Epithelial cell of esophagus (primary cell): ENCODE measurements around the gene STX18.
A peak's percentile ranks its signal among the peaks of the same experiment; 100 is the strongest.
"Not testable (repeated sequence)": the region's sequence is repeated elsewhere in the genome, so short reads cannot be mapped to it uniquely, and the experiment has no call there.

Experiments
- DNase-seq: peaks from one replicate; pipeline ENCODE4 v3.0.0; 2010; ENCODE audit warnings: low read depth
- H3K4me3 ChIP-seq: 2 replicates; pipeline ENCODE4 v1.5.1; 2011; ENCODE audit warnings: mild to moderate bottlenecking, low read length, control low read depth
- TF ChIP-seq, protein P1 (sequence below): IDR thresholded peaks from 2 replicates; pipeline ENCODE4 v1.5.1; 2011; ENCODE audit warnings: low read depth, mild to moderate bottlenecking, low read length, control low read depth, inconsistent platforms; ENCODE audit not compliant: insufficient read depth; ENCODE audit errors: missing control alignments

STX18 gene

DNA sequence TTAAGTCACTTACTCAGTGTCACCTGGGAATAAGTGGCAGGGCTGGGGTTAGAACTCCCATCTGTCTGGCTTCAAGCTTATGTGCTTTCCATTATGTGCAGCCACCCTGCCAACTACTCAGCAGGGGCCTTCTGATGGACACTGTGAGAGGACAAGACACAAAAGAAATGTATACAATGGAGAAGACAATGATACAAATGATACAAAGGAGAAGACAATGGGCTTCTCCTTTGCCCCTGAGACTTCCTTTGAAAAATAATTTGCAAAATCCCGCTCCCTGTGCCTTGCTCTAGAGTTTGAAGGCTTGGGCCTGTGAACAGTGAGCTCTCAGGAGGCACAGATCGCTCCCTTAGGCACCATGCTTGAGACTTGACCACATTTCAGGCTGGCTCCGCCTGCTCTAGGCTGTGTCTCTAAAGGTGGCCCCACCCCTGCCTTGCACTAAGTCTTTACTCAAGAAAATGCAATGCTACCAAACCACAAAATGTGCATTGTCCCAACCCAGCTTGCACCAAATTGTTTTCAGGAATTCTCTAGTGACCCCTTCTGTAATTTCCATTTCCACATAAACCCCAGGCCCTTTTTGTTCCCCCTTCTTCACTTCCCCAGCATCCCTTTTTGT lies 27.1 kb upstream of the STX18 start:
- H3K4me3 ChIP-seq, result no peak overlapping the region
- TF ChIP-seq, protein P1, sequence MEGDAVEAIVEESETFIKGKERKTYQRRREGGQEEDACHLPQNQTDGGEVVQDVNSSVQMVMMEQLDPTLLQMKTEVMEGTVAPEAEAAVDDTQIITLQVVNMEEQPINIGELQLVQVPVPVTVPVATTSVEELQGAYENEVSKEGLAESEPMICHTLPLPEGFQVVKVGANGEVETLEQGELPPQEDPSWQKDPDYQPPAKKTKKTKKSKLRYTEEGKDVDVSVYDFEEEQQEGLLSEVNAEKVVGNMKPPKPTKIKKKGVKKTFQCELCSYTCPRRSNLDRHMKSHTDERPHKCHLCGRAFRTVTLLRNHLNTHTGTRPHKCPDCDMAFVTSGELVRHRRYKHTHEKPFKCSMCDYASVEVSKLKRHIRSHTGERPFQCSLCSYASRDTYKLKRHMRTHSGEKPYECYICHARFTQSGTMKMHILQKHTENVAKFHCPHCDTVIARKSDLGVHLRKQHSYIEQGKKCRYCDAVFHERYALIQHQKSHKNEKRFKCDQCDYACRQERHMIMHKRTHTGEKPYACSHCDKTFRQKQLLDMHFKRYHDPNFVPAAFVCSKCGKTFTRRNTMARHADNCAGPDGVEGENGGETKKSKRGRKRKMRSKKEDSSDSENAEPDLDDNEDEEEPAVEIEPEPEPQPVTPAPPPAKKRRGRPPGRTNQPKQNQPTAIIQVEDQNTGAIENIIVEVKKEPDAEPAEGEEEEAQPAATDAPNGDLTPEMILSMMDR, result no peak
- peak; percentile 8 for DNase-seq

DNA sequence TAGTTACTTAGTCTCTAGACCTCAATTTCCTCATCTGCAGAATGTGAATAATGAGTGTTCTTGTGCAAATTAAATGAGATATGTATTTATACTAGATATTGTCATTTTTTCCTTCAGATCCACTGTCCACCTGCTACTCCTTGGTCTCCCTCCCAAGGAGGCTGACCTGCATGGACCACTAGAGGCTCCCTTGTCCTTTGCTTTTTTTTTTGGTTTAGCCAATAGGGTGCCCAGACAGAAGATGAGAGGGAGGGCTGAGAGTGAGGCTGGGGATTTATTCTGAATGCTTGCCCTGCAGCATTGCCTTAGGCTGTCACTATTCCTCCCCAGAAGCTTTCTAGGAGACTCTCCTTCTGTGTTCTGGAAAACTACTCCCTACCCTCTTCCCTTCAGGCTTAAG lies 24.5 kb upstream of the STX18 start:
- not testable (repeated sequence) for H3K4me3 ChIP-seq, DNase-seq

DNA sequence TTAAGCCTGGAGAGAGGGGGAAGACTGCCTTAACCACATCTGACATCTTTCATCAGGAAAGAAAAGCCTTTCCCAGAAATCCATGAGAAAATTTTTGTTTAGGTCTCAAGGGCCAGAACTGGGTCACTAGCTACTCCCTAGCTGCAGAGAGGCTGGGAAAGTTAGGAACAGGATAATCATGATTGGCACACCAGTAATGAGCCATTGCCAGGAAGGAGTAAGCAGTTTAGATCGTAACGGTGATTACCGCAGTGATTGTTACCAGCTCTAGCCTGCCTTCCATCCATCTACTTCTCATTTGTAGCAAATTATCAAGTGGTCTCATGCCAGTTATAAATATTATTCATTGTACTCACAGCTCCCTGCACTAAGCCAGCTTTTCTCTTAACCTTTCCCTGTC lies 22.7 kb upstream of the STX18 start:
- TF ChIP-seq, protein P1, result no peak
- no peak overlapping the region for H3K4me3 ChIP-seq
- DNase-seq, result no peak

DNA sequence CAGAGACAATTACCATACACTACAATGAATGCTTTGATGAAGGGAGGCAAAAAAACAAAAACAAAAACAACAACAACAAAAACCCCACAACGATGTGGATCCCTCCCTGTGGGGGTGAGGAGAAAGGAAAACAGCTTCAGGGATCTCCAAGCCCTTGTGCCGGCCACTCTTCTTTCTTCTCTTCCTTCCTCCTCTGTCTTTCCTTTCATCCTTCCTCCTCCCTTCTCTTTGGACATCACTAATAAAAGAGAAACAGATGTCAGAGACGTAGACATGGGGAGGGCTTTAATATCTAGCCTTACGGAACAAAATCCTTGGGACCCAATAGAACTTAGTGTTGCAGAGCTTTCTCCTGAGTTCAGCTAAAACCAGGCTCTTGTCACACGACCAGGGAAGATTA lies 18.8 kb upstream of the STX18 start:
- H3K4me3 ChIP-seq, result no peak overlapping the region
- TF ChIP-seq, protein P1, result no peak
- DNase-seq, result no peak

DNA sequence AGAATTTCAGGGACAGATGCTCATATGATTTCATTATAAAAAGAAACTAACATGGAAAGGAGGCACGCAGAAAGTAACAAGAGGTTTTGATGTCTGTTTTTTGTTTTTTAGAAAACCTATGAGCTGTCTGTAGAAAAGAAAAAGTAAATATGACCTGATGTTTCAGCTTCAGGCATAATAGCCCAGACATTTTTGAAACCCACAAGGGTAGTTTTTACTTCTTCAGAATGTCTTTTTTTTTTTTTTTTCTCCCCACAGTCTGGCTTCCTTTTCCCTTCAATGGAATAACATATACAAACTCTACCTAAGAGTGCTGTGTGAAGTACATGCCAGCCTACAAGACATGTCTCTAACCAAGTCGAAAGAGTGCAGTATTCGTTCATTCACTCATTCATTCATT lies 18.3 kb upstream of the STX18 start:
- H3K4me3 ChIP-seq, result no peak overlapping the region
- DNase-seq, result no peak
- TF ChIP-seq, protein P1, result no peak

DNA sequence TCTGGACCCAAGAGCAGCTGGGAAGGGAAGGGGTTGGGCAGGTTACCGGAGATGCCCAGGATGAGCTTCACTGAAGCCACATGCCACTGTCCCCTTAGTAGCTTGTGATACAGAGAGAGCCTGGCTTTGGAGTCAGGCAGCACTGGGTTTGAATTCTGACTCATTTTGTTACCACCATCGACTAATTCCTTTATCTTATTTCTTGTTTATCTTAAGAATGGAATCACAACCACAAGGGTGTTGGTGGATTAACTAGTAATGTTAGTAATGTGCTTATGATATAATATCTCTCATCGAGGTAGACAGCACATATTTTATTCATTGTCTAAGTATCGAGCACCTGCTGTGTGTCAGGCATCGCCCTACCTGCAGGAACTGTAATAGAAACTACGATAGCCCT lies 17.7 kb upstream of the STX18 start:
- TF ChIP-seq, protein P1, result no peak
- DNase-seq, result peak; percentile 52
- no peak overlapping the region for H3K4me3 ChIP-seq

DNA sequence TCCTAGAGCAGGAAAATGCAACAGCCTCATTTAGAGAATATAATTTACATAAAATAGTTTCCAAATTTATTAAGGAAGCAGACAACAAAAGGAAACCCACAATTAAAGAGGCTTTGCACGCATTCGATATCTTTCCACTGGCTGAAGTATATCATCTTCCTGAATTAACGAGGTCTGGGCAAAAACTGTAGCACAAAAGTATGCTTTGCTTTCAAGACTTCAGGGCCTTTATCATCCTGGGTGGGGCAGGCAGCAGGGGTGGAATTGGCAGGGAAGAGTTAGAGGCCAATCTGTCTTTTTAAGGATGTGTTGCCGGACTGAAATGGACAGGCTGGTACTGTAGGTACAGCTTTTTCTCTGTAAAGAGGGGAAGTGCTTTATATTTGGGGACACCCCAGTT lies 17.0 kb upstream of the STX18 start:
- no peak for DNase-seq
- H3K4me3 ChIP-seq, result no peak overlapping the region
- TF ChIP-seq, protein P1, result no peak

DNA sequence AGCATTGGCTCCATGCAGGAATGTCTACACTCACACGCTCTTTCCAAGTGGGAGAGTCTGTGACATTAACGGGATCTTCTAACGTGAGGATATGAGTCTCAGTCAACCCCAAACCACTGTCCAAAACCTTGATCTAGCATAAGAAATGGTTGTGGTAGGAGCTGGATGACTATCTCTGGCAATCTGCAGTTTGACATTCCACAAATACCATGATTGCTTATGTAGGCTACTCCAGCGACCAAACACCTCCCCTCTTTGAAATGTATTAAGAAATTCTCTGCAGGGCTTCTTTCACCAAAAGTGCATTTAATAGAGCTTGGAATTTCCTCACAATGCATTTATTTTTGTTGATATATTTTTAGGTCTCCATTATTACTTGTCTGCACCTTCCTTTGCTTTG lies 14.1 kb upstream of the STX18 start:
- TF ChIP-seq, protein P1, result no peak
- H3K4me3 ChIP-seq, result no peak overlapping the region
- DNase-seq, result no peak
